GM12878 (cell line): Measurements from ENCODE around the gene N4BP2L2.

Source experiments
- TBL1XR1 ChIP-seq: IDR thresholded peaks from 2 replicates; pipeline ENCODE4 v1.6.1; 2012; ENCODE audit warnings: low read depth, low read length, improper control_type of control experiment
- ZBTB4 ChIP-seq: fragments of 450-650 bp; formaldehyde crosslinking; IDR thresholded peaks from 2 replicates; pipeline ENCODE4 v1.4.0; 2022; ENCODE audit warnings: mild to moderate bottlenecking, moderate library complexity

- TF ChIP-seq ZBTB4 (no peak), TBL1XR1 (no peak)
Observed at GRCh38 chr13:32535748-32536147, 2.8 kb downstream of the N4BP2L2 start.
